Kidney epithelial cell (primary cell): Measurements from ENCODE around the gene CCL13. TPM values are rescaled to one million over a fixed set of nuclear protein-coding genes. Genes with fewer than 3 reads are reported as not detected.

Source experiments
- DNase-seq: peaks from one replicate; pipeline ENCODE4 v3.0.0-alpha.2; 2010; ENCODE audit warnings: low read depth
- H3K27me3 ChIP-seq: 2 replicates; pipeline ENCODE4 v1.6.0; 2011; ENCODE audit warnings: low read length; ENCODE audit not compliant: control insufficient read depth, insufficient read depth
- H3K36me3 ChIP-seq: 2 replicates; pipeline ENCODE4 v1.5.1; 2011; ENCODE audit warnings: low read length; ENCODE audit not compliant: control insufficient read depth, insufficient read depth
- H3K4me3 ChIP-seq: 2 replicates; pipeline ENCODE4 v1.5.1; 2011; ENCODE audit warnings: low read depth, mild to moderate bottlenecking, control low read depth, low read length
- total RNA-seq: library from RNA; depleted of rRNA; stranded (reverse); fragments of >200 nt; gene quantifications from 2 replicates; pipeline ENCODE4 v1.2.3, GENCODE V29; 2015
- TF ChIP-seq, protein P1 (sequence below): IDR thresholded peaks from 2 replicates; pipeline ENCODE4 v1.5.1; 2011; ENCODE audit warnings: mild to moderate bottlenecking, moderate library complexity, low read length, control low read depth, inconsistent platforms; ENCODE audit not compliant: insufficient read depth, poor library complexity, severe bottlenecking

The CCL13 gene
- total RNA-seq, 1 donor from 2014 or later = not detected

DNA sequence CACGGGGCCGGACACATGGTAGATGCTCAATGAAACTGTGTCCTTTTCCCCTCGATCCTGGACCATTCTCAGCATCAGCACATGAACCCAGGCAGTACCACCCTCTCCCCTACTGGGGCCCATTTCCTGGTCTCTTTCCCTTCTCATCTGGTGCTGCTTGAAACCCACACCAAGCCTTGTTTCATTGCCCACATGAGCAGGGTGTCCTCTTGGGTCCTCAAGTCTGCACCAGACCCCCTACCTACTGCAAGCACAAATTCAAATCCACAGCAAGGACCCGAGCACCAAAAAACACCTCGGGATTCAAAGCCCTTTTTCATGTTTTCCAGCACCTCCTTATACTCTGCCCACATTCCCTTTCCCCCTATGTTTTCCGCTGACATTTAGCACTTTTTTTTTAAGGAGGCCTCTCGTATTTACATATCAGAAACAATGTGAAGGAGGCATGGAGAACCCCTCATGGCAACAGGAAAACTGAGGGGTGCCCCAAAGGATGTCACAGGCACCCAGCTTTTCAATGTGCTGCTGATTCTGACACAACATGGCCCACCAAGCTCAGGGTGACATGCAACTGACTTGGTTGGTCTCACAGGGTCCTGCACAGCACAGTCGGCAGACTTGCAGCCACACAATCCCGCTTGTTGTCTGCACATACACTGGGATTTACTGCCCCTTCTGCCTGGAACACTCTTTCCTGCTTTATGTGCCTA lies 11.4 kb downstream of the CCL13 start:
- DNase-seq = no peak
- Histone ChIP-seq H3K27me3 (peaks cover 2% of the 10 kb centered on the region), H3K36me3 (no peaks in the 10 kb centered on the region), H3K4me3 (no peak overlapping the region)
- TF ChIP-seq, protein P1, sequence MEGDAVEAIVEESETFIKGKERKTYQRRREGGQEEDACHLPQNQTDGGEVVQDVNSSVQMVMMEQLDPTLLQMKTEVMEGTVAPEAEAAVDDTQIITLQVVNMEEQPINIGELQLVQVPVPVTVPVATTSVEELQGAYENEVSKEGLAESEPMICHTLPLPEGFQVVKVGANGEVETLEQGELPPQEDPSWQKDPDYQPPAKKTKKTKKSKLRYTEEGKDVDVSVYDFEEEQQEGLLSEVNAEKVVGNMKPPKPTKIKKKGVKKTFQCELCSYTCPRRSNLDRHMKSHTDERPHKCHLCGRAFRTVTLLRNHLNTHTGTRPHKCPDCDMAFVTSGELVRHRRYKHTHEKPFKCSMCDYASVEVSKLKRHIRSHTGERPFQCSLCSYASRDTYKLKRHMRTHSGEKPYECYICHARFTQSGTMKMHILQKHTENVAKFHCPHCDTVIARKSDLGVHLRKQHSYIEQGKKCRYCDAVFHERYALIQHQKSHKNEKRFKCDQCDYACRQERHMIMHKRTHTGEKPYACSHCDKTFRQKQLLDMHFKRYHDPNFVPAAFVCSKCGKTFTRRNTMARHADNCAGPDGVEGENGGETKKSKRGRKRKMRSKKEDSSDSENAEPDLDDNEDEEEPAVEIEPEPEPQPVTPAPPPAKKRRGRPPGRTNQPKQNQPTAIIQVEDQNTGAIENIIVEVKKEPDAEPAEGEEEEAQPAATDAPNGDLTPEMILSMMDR = no peak

DNA sequence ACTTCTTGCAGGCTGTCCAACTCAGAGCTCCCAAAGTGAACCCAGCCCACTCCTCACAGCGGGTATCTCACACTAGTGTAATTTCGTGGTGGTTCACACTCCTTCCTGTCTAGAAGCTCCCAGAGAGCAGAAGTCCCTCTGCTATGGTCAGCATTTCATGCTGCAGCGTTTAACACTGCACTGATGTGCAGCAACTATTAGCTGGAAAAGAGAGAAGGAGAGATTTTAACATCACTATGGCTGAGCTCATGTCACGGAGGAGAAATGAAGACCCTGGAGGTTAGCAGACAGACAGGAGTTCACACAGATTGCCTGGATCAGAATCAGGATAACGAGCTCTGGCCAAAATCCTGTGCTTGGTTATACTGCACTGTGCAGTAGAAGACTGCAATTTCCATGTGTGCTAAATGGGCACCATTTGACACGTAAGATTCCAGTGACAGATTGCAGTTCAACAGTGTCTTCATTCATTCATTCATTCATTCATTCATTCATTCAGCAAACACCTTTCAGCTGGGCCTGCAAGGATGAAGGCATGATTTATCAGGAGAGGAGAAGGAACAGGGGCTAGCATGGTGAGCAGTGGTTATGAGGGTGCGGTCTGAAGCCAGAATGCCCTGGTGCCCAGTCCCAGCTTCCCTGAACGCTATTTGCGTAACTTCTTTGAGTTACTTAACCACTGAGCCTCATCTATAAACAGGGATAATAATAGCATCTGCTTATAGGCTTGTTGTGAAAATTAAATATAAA lies 12.1 kb downstream of the CCL13 start:
- Histone ChIP-seq H3K27me3 (peaks cover 2% of the 10 kb centered on the region), H3K4me3 (no peak overlapping the region), H3K36me3 (no peaks in the 10 kb centered on the region)
- no peak for DNase-seq
- TF ChIP-seq, protein P1 = no peak

DNA sequence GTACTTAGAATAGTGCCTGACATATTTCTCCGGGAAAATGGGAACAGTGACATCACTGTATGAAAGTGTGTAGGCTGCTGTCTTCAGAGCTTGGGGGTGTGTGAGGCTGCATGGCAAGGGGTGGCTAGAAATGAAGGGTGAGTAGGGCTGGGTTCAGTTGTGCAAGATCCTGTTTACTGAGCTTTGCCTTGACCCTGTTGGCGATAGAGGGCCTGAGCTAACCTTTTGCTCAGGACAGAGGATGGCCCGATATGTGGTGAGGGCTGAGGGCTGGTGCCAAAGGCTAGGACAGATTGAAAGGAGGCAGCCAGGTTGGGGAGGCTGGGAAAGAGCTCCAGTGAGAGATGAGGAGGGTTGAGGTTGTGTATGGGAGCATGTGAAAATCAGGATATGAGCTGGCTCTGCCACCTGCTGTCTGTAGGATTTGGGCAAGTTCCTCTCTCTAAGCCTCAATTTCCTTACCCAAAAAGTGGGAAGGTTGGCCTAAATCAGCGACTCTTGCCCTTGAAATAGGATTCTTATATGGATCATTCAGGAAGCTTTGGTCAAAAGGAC lies 12.7 kb downstream of the CCL13 start:
- TF ChIP-seq, protein P1 = no peak
- Histone ChIP-seq H3K27me3 (peaks cover 2% of the 10 kb centered on the region), H3K36me3 (no peaks in the 10 kb centered on the region), H3K4me3 (no peak overlapping the region)
- no peak for DNase-seq

DNA sequence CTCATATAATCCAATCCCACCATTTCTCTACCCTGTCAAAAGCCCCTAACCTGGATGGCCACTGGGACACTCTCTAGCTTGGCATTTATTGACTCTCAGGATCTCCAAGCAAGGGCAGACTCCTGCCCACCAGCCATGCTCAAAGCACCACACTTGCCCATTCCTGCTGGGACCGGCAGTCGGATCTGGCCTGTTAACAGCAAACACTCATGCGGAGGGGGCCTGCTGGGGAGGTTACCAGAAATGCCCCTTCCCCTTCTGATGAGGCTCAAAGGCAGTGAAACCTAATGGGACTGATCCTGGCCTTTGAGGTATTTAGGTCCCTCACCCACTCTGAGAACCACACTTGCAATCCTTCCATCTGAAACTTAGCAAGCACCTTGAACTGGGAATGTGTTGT lies 13.3 kb downstream of the CCL13 start:
- TF ChIP-seq, protein P1 = no peak
- H3K4me3 ChIP-seq = no peak overlapping the region
- no peaks in the 10 kb centered on the region for H3K36me3 ChIP-seq
- H3K27me3 ChIP-seq = peaks cover 2% of the 10 kb centered on the region
- DNase-seq = no peak

DNA sequence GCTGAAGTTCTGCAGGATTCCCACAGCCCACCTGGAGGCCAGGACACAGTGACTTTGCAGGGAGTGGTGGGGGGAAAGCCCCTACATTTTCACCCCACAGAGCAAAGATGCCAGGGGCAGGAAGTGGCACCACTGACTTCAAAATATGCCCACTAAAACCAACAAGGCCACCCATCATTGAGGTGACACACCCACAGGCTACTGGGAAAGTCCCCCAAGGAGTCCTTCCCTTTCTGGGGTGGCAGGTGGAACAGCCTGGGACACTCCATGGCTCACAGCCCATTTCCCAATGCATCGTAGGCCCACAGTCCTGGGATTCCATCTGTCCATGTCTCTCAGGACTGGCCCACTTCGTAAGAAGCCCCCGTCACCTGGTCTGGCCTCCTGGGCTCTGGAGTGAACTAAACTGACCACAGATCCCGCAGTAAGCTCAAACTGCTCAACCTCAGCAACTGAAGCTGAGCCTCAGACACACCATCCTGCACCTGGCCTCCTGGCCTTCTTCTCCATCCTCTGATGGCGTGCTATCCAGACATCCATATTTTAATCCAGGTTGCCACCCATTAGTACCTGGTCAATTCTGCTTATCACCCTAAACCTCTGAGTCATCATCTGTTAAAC lies 14.2 kb downstream of the CCL13 start:
- H3K4me3 ChIP-seq = no peak overlapping the region
- TF ChIP-seq, protein P1 = no peak
- H3K36me3 ChIP-seq = no peaks in the 10 kb centered on the region
- H3K27me3 ChIP-seq = peaks cover 2% of the 10 kb centered on the region
- DNase-seq = no peak
